ENCODE measurements around the gene PIP5K1B.

DNA sequence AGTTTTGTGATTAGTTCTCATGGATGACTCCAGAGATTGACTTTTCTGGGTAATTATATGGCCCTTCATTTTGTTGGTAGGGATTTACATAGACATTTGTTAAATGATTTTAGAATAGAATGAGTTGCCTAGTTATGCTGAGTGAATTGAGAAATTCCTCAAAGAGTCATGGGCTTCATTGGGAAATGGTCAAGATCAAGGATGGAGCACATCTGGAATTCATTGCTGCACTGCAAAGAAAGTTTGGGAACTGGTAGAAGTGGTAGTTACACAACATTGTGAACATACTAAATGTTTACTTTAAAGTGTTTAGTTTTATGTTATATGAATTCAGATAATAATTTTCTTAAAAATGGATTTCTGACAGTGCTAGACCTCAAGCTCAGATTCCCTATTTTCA is 46.5 kb downstream of the PIP5K1B start:
- TF ChIP-seq, protein P1, sequence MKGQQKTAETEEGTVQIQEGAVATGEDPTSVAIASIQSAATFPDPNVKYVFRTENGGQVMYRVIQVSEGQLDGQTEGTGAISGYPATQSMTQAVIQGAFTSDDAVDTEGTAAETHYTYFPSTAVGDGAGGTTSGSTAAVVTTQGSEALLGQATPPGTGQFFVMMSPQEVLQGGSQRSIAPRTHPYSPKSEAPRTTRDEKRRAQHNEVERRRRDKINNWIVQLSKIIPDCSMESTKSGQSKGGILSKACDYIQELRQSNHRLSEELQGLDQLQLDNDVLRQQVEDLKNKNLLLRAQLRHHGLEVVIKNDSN (IDR thresholded peaks at IDR 0.05), result no peak
- TF ChIP-seq MAX (IDR thresholded peaks at IDR 0.05) (no peak), YY1 (IDR thresholded peaks at IDR 0.05; ENCODE audit: low read depth) (no peak)
